Erythroblast (primary cell): ENCODE results near the gene EBP.
A peak's percentile ranks its signal among the peaks of the same experiment; 100 is the strongest.

Experiments
- GATA1 ChIP-seq: IDR thresholded peaks from 2 replicates; pipeline ENCODE4 v1.6.1; 2011; ENCODE audit warnings: low read depth, mild to moderate bottlenecking, control low read depth, low read length, moderate library complexity
- POLR2A ChIP-seq: IDR thresholded peaks from 2 replicates; pipeline ENCODE4 v1.6.1; 2011; ENCODE audit warnings: mild to moderate bottlenecking, low read length

- TF ChIP-seq POLR2A (peak; percentile 76), GATA1 (no peak)
These were observed at the start of gene EBP for GRCh38 chrX:48521353-48522243.
